Stimulated activated CD8-positive, alpha-beta memory T cell treated with anti-CD3 and anti-CD28 coated beads, Interleukin-15, amount 100 ng/mL, for 24 hours (primary cell): ENCODE measurements around the gene PPDPF.
"Not testable (repeated sequence)": the region's sequence is repeated elsewhere in the genome, so short reads cannot be mapped to it uniquely, and the experiment has no call there.

Experiments used
- DNase-seq: peaks from one replicate; pipeline ENCODE4 v3.0.0-alpha.2; 2020; ENCODE audit warnings: low read depth

Gene PPDPF

DNA sequence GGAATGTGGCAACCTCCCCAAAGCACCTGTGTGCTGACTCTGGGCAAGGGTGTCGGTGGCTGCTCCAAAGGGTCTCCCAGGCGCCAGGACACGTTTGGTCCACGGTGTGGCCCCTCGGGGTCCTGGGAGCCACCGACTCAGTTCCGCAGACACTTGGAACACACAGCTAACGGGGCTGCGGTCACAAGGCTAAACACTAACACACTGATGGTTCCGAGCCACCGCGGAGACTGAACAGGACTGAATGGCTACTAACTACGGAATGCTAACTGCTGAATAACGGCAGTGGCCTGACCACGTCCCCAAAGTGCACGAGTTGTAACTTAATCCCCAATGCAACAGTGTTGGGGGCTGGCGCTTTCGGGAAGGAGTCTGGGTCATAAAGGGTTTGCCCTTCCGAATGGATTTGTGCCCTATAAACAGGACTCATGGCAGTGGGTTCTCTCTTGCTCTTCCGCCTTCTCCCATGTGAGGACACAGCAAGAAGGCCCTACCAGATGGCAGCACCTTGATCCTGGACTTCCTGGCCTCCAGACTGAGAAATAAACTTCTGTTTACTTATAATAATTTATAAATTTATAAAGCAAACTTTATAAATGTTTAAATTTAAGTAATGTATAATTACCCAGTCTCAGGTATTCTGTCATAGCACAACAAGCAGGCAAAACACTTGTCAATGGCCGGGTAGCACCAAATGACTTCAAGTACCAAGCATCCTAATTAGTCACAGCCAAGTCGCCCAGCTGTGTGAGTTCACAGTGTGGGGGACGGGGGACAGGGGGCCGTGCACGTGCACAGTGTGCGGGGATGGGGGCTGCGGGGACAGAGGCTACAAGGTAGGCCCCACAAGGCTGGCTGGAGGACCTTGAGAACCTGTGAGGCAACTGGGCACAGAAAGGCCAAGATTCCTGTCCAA lies 19.4 kb upstream of the PPDPF start:
- no peak for DNase-seq

DNA sequence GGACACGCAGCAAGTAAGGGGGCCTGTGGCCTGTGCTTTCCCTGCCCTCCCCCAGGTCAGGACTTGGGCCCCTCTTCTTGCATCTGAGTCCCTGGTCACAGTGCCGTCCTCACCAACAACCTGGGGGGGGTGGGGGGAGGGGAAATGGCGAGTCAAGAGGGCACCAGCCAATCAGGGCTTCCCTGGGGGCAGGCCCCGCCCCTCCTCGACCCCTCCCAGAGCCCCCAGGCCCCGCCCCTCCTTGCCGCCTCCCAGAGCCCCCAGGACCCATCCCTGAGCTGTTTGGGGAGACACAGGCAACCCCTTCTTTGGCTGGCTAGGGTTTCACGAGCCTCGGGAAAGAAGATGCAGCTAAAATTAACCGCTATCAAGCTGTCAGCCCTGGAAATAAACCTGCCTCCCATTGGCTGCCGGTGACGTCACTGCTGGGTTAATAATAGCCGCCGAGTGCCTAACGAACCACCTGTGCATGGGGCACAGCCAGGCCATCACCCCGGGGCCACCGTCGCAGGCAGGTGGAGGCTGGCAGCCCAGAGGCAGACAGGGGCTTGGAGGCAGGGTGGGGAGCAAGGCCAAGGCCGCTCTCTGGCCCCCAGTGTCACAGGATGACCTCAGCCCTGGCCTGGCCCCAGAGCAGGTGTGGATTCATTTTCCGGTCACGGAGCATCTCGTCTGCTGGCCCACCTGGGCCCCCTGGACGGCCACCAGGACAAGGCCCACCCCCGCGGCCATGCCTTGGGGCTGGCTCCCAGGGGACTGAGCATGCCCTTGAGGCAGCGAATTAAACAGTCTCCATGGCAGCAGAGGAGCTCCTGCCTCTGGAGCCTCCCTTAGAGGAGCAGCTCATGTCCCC lies 18.5 kb upstream of the PPDPF start:
- no peak for DNase-seq

DNA sequence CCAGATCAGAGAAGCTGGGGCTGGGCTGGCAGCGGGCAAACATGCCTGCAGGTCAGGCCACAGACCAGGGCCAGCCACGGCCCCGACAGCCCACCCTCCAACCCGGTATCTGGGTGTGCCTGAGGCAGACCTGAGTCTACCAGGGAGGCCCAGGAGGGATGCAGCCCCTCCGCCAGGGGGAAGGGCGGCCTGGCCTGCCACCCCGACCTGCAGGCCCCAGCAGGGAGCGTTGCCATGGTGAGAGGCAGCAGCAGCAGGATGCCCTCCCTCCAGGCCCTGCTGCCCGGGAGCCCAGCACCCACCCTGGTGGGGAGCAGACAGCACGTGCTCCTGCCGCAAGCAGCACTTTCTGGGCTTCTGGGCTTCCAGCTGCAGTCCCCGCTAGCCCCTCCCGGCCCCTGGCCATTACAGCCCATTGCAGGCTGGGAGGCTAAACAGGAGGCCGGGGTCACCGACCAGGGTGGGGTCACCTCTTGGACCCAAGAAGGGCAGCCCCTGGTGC lies 17.8 kb upstream of the PPDPF start:
- DNase-seq = no peak

DNA sequence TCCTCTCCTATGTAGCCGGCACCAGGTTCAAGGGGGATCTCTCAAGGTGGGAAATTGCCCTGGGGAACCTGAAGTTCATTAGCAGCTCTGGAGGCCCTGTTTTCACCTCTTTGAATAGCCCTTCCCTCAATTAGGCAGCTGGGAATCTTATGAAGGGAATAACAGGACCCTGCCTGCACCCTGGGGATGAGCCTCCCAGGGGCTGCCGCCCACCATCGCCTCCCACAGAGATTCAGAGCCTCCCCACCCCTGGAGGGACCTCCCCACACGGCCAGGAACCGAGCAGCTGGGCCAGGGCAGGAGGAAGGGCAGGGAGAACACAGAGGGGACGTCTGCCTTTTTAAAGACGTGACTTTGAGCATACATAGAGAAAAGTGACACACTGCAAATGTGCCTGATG lies 17.0 kb upstream of the PPDPF start:
- DNase-seq = no peak

DNA sequence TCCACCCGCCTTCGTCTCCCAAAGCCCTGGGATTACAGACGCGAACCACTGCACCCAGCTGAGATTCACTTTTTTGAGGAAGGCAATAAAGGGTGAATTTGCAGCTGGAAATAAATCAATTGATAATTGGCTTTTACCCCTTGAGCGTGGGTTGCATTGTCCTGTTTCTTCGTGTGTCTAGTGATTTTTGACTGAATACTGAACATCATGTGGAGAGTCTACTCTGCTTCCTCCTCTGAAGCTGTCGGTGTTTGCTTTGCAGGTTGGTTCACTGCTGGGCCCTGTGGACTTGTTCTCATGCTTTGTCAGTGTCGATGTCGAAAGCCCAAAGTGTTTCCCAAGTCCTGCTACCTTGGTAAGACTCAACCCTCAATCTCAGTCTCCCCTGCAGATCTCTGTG lies 15.9 kb upstream of the PPDPF start:
- DNase-seq = no peak

GRCh38 chr20:63505281-63505680 lies 15.3 kb upstream of the PPDPF start:
- no peak for DNase-seq

DNA sequence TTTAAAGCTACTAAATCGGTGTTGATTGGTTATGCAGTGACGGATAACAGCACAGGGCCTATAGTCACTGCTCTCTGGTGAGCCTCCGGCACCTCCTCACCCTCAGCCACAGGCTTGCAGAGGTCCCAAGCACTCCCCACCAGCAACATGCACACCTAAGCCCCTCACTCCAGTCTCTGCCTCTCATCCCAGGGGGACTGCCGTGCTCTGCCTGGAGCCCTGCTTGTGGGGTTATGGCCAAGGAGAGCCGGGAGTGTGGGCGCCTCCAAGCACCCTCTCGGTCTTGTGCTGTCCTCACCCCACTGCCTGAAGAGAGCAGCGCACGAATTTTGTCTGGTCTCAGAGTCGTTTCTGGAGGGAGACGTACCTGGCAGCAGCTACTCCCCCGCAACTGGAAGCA lies 14.8 kb upstream of the PPDPF start:
- no peak for DNase-seq

DNA sequence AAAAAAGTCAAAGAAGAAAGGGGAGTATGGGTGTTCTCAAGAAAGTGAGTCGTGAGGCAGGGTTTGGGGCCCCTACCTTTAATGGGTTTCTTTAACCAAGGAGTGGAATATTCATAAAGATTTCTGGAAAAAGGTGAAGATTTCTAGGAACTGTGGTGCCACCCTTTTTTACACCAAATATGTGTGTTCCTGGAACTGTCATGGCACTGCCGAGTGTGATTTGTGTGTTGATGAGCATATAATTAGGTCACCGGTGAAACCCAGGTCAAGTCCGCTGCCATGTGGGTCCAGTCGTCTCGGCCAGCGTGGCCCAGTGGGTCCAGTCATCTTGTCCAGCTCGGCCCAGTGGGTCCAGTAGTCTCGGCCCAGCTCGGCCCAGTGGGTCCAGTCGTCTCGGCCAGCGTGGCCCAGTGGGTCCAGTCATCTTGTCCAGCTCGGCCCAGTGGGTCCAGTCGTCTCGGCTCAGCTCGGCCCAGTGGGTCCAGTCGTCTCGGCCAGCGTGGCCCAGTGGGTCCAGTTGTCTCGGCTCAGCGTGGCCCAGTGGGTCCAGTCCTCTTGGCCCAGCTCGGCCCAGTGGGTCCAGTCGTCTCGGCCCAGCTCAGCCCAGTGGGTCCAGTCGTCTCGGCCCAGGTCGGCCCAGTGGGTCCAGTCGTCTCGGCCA lies 13.4 kb upstream of the PPDPF start:
- no peak for DNase-seq

DNA sequence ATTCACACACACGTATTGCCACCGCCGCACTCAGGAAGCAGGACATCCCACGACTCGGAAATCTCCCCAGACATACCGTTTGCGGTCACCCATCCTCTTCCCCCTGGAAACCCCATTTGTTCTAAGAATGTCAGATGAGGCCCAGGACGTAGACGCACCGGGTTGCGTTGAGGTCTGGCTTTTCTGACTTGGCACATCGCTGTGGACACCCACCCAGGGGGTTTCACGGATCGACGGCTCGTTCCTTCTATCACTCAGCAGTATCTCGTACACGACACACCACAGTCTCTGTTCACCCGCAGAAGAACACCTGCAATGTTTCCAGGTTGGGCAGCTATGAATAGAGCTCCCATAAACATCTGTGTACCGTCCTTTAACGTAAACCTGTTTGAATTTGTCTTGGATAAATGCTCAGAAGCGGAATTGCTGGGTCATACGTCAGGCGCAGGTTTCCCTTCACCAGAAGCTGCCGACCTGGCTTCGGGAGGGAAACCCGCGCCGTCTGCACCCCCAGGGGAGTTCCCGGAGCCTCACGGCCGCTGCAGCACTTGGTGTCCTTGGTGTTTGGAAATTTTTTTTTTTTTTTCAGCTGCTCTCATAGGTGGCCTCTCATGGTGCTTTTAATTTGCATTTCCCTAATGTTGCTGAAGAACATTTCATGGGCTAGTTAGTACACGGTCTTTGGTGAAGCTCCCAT lies 12.3 kb upstream of the PPDPF start:
- DNase-seq = no peak

GRCh38 chr20:63509088-63509564 lies 11.4 kb upstream of the PPDPF start:
- no peak for DNase-seq

DNA sequence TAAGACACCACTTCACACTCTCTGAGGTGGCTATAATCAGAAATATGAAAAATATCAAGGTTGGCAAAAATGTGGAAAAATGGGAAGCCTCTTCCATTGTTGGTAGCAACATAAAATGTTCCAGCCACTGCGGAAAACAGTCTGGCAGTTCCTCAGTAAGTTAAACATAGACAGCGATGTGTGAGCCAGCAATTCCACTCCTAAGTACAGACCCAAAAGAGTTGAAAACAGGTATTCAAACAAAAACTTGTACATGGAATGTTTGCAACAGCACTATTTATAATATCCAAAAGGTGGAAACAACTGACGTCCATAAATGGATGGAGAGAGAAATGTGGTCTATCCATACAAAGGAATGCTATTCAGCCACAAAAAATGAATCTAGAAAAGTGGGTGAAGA lies 7.4 kb upstream of the PPDPF start:
- DNase-seq = no peak

- DNase-seq = not testable (repeated sequence)
Measured at GRCh38 chr20:63514520-63514919, 6.0 kb upstream of the PPDPF start.

DNA sequence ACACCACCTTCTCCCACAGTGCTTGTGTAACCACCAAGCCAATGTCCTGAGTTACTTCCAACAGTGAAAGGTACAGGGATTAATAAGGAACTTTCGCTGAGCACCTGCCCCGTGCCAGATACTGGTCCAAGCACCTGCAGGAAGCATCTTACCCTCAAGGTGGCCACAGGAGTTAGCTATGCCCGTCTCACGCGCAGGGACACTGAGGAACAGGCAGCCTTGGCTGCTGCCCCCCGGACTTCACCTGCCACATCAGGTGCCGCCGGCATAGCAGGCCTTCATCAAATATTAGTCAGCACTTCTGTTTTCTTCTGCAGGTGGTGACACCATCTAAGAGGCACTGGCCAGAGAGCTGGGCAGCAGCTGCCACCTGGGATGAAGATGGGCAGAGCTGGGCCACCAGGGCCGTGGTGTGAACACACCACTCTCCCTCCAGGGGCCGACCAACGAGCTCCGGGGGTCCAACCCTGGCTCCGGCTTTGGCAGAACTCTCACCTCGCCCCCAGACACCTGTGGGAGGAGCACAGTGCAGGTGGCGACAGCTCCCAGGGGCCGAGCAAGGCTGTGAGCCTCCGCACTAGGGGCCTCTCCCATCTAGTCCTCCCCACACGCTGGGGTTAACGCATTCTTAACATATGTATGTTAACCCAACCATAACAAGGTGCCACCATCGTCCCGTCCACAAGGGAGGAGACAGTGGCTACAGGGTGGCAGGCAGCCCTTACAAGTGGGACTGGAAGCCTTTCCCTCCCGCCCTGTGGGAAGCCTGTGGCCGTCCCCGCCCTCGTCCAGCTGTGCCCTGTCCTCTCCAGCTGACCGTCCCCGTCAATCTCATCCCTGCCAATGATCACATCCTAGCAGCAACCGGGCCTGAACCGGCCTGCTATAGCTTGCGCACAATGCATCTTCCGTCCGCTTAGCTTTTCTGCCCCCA lies 2.9 kb upstream of the PPDPF start:
- DNase-seq = no peak

GRCh38 chr20:63518351-63518861 lies 2.2 kb upstream of the PPDPF start:
- DNase-seq = no peak

- no peak for DNase-seq
Measured at GRCh38 chr20:63518946-63519667, 1.5 kb upstream of the PPDPF start.

- no peak for DNase-seq
Measured at GRCh38 chr20:63519668-63520503, 679 bp upstream of the PPDPF start.

GRCh38 chr20:63520934-63521601 lies 503 bp downstream of the PPDPF start:
- DNase-seq = peak; percentile 63

DNA sequence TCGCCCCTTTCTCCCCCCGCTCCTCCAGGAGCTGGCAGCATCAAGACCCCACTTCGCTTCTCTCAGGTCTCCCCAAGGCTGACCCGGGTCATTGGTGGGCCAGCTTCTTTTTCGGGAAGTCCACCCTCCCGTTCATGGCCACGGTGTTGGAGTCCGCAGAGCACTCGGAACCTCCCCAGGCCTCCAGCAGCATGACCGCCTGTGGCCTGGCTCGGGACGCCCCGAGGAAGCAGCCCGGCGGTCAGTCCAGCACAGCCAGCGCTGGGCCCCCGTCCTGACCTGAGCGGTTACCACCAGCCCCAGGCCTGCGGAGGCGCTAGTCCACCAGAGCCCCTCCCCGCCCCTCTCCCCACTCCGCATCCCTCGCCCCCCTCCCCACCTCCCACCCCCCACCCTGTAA lies 1.0 kb downstream of the PPDPF start:
- no peak for DNase-seq
